Upper lobe of left lung (tissue), 6 donors: ENCODE data around the gene STK25. TPM values are rescaled to one million over a fixed set of nuclear protein-coding genes. Genes with fewer than 3 reads are reported as not detected.
A peak's percentile ranks its signal among the peaks of the same experiment; 100 is the strongest.

Source experiments
- ATAC-seq, 2 donors: fragments of 200-7000 bp; cut with Tn5 transposase; one replicate each; pipeline ENCODE4 v1.9.1; 2022; ENCODE audit warnings: mild to moderate bottlenecking in 2 of 2, moderate library complexity in 2 of 2; ENCODE audit not compliant: low FRiP score in 2 of 2
- DNase-seq, 2 donors: peaks; one replicate each; pipeline ENCODE4 v3.0.0-alpha.2; 2019 to 2020
- H3K27ac ChIP-seq, 4 donors: fragments of 200-600 bp; sonication (generic); one replicate each; pipeline ENCODE4 v1.5.1; 2016 to 2019
- H3K27me3 ChIP-seq, 4 donors: fragments of 200-600 bp; sonication (generic); one replicate each; pipeline ENCODE4 v1.5.1; 2017 to 2019
- H3K36me3 ChIP-seq, 4 donors: fragments of 200-600 bp; sonication (generic); one replicate each; pipeline ENCODE4 v1.5.1; 2016 to 2019
- H3K4me1 ChIP-seq, 4 donors: fragments of 200-600 bp; sonication (generic); one replicate each; pipeline ENCODE4 v1.5.1; 2018 to 2019
- H3K4me3 ChIP-seq, 4 donors: fragments of 200-600 bp; sonication (generic); one replicate each; pipeline ENCODE4 v1.5.1; 2017 to 2019; ENCODE audit warnings: mild to moderate bottlenecking in 2 of 4, moderate library complexity in 1 of 4
- H3K9me3 ChIP-seq, 4 donors: fragments of 200-600 bp; sonication (generic); one replicate each; pipeline ENCODE4 v1.5.1; 2018 to 2019
- EP300 ChIP-seq, 4 donors: sonication (generic); formaldehyde crosslinking; IDR thresholded peaks; one replicate each; pipeline ENCODE4 v1.5.1; 2017; ENCODE audit warnings: antibody characterized with exemption in 4 of 4, control low read depth in 2 of 4
- POLR2A ChIP-seq, 4 donors: fragments of 450-650 bp; IDR thresholded peaks; one replicate each; pipeline ENCODE4 v1.5.1; 2016 to 2017; ENCODE audit warnings: antibody characterized with exemption in 4 of 4, mild to moderate bottlenecking in 2 of 4
- POLR2AphosphoS5 ChIP-seq, 2 donors: sonication (generic); formaldehyde crosslinking; IDR thresholded peaks; one replicate each; pipeline ENCODE4 v1.5.1; 2017; ENCODE audit warnings: antibody characterized with exemption in 2 of 2
- WGBS, 2 donors: methylation state at CpG; one replicate each; pipeline ENCODE4 v1.1.5; 2017 to 2018; 5-methylcytosine and 5-hydroxymethylcytosine counted together
- total RNA-seq, 6 donors: library from RNA; depleted of rRNA in 4 of 6; stranded (reverse); fragments of >200 nt in 4 of 6; gene quantifications; one replicate each; pipeline versions ENCODE4 v1.1.0 to v1.2.1, GENCODE V29; 2016 to 2021
- TF ChIP-seq, protein P1 (sequence below), 6 experiments: fragments of 450-650 bp in 4 of 6; fragments of 200-600 bp in 2 of 6; sonication (generic) in 2 of 6; IDR thresholded peaks; one replicate each; pipeline ENCODE4 v1.5.1; 2016 to 2019; ENCODE audit warnings: antibody characterized with exemption in 6 of 6
- donor health status: DM: no; HTN: no; CAD: no; lungs with moderate emphysema.
- donor health status: DM: no; HTN: yes; CAD: no; lungs with severe emphysema.

The STK25 gene
- total RNA-seq, 6 donors from 2014 or later, result 97.3 to 351 (median 134) TPM

GRCh38 chr2:241550616-241551580 lies 42.5 kb upstream of the STK25 start:
- Histone ChIP-seq H3K27me3 (no peaks in the 10 kb centered on the region), H3K27ac (peak overlapping the region; percentile 33 to 73 (median 52)), H3K4me1 (peaks cover 35 to 76% (median 59%) of the 10 kb centered on the region in 4 donors), H3K36me3 (no peaks in the 10 kb centered on the region), H3K9me3 (no peaks in the 10 kb centered on the region), H3K4me3 (peak overlapping the region in 3 of 4 donors; percentile 1 to 44 (median 34))
- TF ChIP-seq, protein P1, sequence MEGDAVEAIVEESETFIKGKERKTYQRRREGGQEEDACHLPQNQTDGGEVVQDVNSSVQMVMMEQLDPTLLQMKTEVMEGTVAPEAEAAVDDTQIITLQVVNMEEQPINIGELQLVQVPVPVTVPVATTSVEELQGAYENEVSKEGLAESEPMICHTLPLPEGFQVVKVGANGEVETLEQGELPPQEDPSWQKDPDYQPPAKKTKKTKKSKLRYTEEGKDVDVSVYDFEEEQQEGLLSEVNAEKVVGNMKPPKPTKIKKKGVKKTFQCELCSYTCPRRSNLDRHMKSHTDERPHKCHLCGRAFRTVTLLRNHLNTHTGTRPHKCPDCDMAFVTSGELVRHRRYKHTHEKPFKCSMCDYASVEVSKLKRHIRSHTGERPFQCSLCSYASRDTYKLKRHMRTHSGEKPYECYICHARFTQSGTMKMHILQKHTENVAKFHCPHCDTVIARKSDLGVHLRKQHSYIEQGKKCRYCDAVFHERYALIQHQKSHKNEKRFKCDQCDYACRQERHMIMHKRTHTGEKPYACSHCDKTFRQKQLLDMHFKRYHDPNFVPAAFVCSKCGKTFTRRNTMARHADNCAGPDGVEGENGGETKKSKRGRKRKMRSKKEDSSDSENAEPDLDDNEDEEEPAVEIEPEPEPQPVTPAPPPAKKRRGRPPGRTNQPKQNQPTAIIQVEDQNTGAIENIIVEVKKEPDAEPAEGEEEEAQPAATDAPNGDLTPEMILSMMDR (IDR thresholded peaks at IDR 0.05), result no peak
- TF ChIP-seq POLR2AphosphoS5 (IDR thresholded peaks at IDR 0.05), result no peak
- no peak for TF ChIP-seq EP300 (IDR thresholded peaks at IDR 0.05)
- no peak for TF ChIP-seq POLR2A (IDR thresholded peaks at IDR 0.05)
- 58% methylated on average over 21 of the region's 21 CpGs; no CpG with 5 or more reads in 1 of the 2 donors for WGBS, 2 donors
- ATAC-seq (peak in 1 of 2 donors; percentile 26), DNase-seq (peak in 1 of 2 donors; percentile 66)

DNA sequence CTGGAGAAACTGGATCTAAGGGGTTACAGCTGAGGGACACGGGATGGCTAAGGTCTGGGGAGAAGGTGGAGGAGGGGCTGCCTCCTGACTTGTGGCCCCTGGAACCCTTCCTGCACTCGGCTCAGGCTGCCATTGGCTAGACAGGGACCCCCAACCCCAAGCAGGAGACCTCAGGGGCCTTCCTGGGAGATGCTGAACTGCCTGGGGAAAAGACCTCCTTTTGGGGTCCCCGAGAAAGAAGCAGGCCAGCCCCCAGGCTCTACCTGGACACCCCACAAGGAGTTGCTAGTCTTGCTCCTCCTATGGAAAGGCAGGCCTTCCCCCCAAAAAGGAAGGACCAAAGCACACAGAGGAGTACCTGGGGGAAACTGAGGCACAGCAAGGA lies 40.1 kb upstream of the STK25 start:
- H3K9me3 ChIP-seq, result no peaks in the 10 kb centered on the region
- peaks cover 35 to 61% (median 48%) of the 10 kb centered on the region in 4 donors for H3K4me1 ChIP-seq
- DNase-seq (no peak), ATAC-seq (no peak)
- TF ChIP-seq EP300 (IDR thresholded peaks at IDR 0.05), result no peak
- TF ChIP-seq POLR2A (IDR thresholded peaks at IDR 0.05), result no peak
- TF ChIP-seq, protein P1 (IDR thresholded peaks at IDR 0.05), result no peak
- TF ChIP-seq POLR2AphosphoS5 (IDR thresholded peaks at IDR 0.05), result no peak
- H3K4me3 ChIP-seq, result no peak overlapping the region
- 92 to 96% methylated on average over 3 of the region's 3 CpGs for WGBS, 2 donors
- no peak overlapping the region for H3K27ac ChIP-seq
- no peaks in the 10 kb centered on the region for H3K27me3 ChIP-seq
- H3K36me3 ChIP-seq, result no peaks in the 10 kb centered on the region

GRCh38 chr2:241547781-241548450 lies 39.5 kb upstream of the STK25 start:
- no peaks in the 10 kb centered on the region for H3K36me3 ChIP-seq
- ATAC-seq (no peak), DNase-seq (no peak)
- H3K27ac ChIP-seq, result no peak overlapping the region
- TF ChIP-seq POLR2AphosphoS5 (IDR thresholded peaks at IDR 0.05), result no peak
- TF ChIP-seq EP300 (IDR thresholded peaks at IDR 0.05), result no peak
- TF ChIP-seq, protein P1 (IDR thresholded peaks at IDR 0.05), result no peak
- no peak for TF ChIP-seq POLR2A (IDR thresholded peaks at IDR 0.05)
- H3K4me3 ChIP-seq, result no peak overlapping the region
- H3K27me3 ChIP-seq, result no peaks in the 10 kb centered on the region
- H3K4me1 ChIP-seq, result peaks cover 35 to 57% (median 48%) of the 10 kb centered on the region in 4 donors
- 92 to 94% methylated on average over 12 to 15 of the region's 16 CpGs for WGBS, 2 donors
- H3K9me3 ChIP-seq, result no peaks in the 10 kb centered on the region

DNA sequence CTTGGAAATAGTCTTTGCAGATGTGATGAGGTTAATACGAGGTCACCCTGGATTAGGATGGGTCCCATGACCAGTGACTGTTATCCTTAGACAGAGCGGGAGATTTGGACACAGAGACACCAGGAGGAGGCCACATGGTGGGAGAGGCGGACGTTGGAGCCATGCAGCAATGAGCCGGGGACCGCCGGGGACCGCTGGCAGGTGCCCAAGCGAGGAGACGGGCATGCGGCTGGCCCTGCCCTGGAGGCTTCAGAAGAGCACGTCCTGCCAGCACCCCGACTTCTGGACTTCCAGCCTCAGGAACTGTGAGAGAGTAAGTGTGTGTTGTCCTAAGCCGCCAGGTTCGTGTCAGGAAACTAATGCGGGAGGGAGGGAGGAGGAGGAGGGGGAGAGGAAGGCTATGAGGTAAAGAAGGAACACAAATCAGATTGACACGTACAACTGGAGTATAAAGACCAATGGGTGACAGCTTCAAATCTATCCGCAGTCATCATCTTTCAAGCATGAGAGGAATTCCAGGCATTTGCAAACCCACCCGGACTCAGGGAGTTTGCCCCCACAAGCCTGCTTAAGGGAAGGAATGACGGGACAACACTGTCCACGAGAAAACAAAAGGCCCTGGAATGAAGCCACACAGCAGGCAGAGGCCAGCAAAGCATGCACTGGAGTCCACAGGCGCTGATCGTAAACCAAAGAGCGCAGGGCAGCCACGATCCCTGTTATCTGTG lies 38.6 kb upstream of the STK25 start:
- H3K27me3 ChIP-seq, result peaks cover 0 to under 1% (median 0%) of the 10 kb centered on the region in 4 donors
- no peak for ATAC-seq
- 30% methylated on average over 18 to 25 of the region's 25 CpGs for WGBS, 2 donors
- H3K4me3 ChIP-seq, result no peak overlapping the region
- no peaks in the 10 kb centered on the region for H3K9me3 ChIP-seq
- no peak for TF ChIP-seq POLR2AphosphoS5 (IDR thresholded peaks at IDR 0.05)
- no peak for TF ChIP-seq POLR2A (IDR thresholded peaks at IDR 0.05)
- TF ChIP-seq EP300 (IDR thresholded peaks at IDR 0.05), result no peak
- TF ChIP-seq, protein P1 (IDR thresholded peaks at IDR 0.05), result no peak
- DNase-seq, result peak in 1 of 2 donors; percentile 78
- H3K27ac ChIP-seq, result no peak overlapping the region
- H3K4me1 ChIP-seq, result peaks cover 33 to 54% (median 46%) of the 10 kb centered on the region in 4 donors
- H3K36me3 ChIP-seq, result no peaks in the 10 kb centered on the region
